OCI-LY3 (cell line): Measurements from ENCODE around the gene FCHSD2.

Experiments used
- H2AFZ ChIP-seq: fragments of 200-600, 300-600 bp; shearing (Covaris generic); 2 replicates; pipeline ENCODE4 v1.6.0; 2014; ENCODE audit warnings: antibody characterized with exemption, low read depth, low read length
- H3K27ac ChIP-seq: fragments of 200-600, 300-600 bp; sonication (generic); 2 replicates; pipeline ENCODE4 v1.5.1; 2014; ENCODE audit warnings: mild to moderate bottlenecking, low read length, moderate library complexity, mixed read lengths
- H3K27me3 ChIP-seq: fragments of 200-600, 300-600 bp; sonication (generic); 2 replicates; pipeline ENCODE4 v1.6.1; 2014; ENCODE audit warnings: low read depth, low read length, mixed read lengths
- H3K36me3 ChIP-seq: fragments of 200-600, 300-600 bp; sonication (generic); replicated peaks from 2 replicates; pipeline ENCODE3; 2014; ENCODE audit warnings: low read depth, low read length, mixed read lengths
- H3K4me1 ChIP-seq: fragments of 300-600, 200-600 bp; sonication (generic); 2 replicates; pipeline ENCODE4 v1.6.1; 2014; ENCODE audit warnings: low read length, mixed read lengths
- H3K4me2 ChIP-seq: fragments of 200-600, 300-600 bp; sonication (generic); 2 replicates; pipeline ENCODE4 v1.6.1; 2014; ENCODE audit warnings: low read length, mixed read lengths
- H3K4me3 ChIP-seq: fragments of 300-600, 200-600 bp; sonication (generic); 2 replicates; pipeline ENCODE4 v1.5.1; 2014; ENCODE audit warnings: antibody characterized with exemption, mild to moderate bottlenecking, low read length, moderate library complexity
- H3K79me2 ChIP-seq: fragments of 300-600, 200-600 bp; shearing (Covaris generic); 2 replicates; pipeline ENCODE4 v1.6.1; 2014; ENCODE audit warnings: mild to moderate bottlenecking, low read length, mixed read lengths
- H3K9ac ChIP-seq: fragments of 300-600, 200-600 bp; shearing (Covaris generic); 2 replicates; pipeline ENCODE4 v1.6.0; 2014; ENCODE audit warnings: mild to moderate bottlenecking, low read length, moderate library complexity
- H3K9me3 ChIP-seq: fragments of 200-600, 300-600 bp; shearing (Covaris generic); 2 replicates; pipeline ENCODE4 v1.6.1; 2014; ENCODE audit warnings: low read length, mixed read lengths; ENCODE audit not compliant: insufficient read depth
- H4K20me1 ChIP-seq: fragments of 200-600, 300-600 bp; sonication (generic); 2 replicates; pipeline ENCODE4 v1.6.1; 2016; ENCODE audit warnings: low read length, mixed read lengths; ENCODE audit not compliant: insufficient read depth
- CTCF ChIP-seq: fragments of 200-600, 300-600 bp; sonication (generic); IDR thresholded peaks from 2 replicates; pipeline ENCODE4 v1.5.1; 2014; ENCODE audit warnings: antibody characterized with exemption, low read length, low read depth
- EZH2phosphoT487 ChIP-seq: fragments of 200-600 bp; shearing (Covaris generic); IDR thresholded peaks from 2 replicates; pipeline ENCODE4 v1.6.1; 2018; ENCODE audit warnings: antibody characterized with exemption, mixed run types, low read depth

FCHSD2 gene

GRCh38 chr11:73142128-73142377, at the start of gene FCHSD2:
Gene FCHSD2, minus strand, starts transcription at chr11:73142318. Its CDS starts 441 bp downstream, at chr11:73141877.
- Histone ChIP-seq H3K4me1 (peaks cover 66% of the 10 kb centered on the region), H3K36me3 (peaks cover 43% of the 10 kb centered on the region), H3K4me3 (peak within 1 kb of the TSS; percentile 84), H3K27ac (peak within 1 kb of the TSS; percentile 98), H3K79me2 (peaks cover 92% of the 10 kb centered on the region), H3K27me3 (no peaks in the 10 kb centered on the region), H3K9me3 (no peaks in the 10 kb centered on the region), H2AFZ (no peak within 1 kb of the TSS), H4K20me1 (peaks cover 25% of the 10 kb centered on the region), H3K9ac (peak within 1 kb of the TSS; percentile 97), H3K4me2 (peak within 1 kb of the TSS; percentile 92)
- TF ChIP-seq EZH2phosphoT487 = no peak

- Histone ChIP-seq H3K9ac (no peak overlapping the region), H3K27me3 (no peaks in the 10 kb centered on the region), H3K79me2 (no peaks in the 10 kb centered on the region), H3K27ac (no peak overlapping the region), H2AFZ (no peak overlapping the region), H3K9me3 (no peaks in the 10 kb centered on the region), H3K36me3 (no peaks in the 10 kb centered on the region), H4K20me1 (no peaks in the 10 kb centered on the region), H3K4me3 (no peak overlapping the region), H3K4me2 (no peak overlapping the region), H3K4me1 (peaks cover 61% of the 10 kb centered on the region)
- TF ChIP-seq CTCF = no peak
- no peak for TF ChIP-seq EZH2phosphoT487
Measured at GRCh38 chr11:73191151-73191550, 49.0 kb upstream of the FCHSD2 start.

GRCh38 chr11:73190557-73190885, 48.4 kb upstream of the FCHSD2 start:
- no peak overlapping the region for H2AFZ ChIP-seq
- TF ChIP-seq EZH2phosphoT487 (no peak), CTCF (no peak)
- H3K9me3 ChIP-seq = no peaks in the 10 kb centered on the region
- H3K4me3 ChIP-seq = no peak overlapping the region
- no peaks in the 10 kb centered on the region for H3K27me3 ChIP-seq
- H3K9ac ChIP-seq = no peak overlapping the region
- no peak overlapping the region for H3K4me2 ChIP-seq
- H3K79me2 ChIP-seq = no peaks in the 10 kb centered on the region
- peaks cover 67% of the 10 kb centered on the region for H3K4me1 ChIP-seq
- no peaks in the 10 kb centered on the region for H4K20me1 ChIP-seq
- H3K36me3 ChIP-seq = no peaks in the 10 kb centered on the region
- H3K27ac ChIP-seq = no peak overlapping the region

GRCh38 chr11:73189723-73190556, 47.8 kb upstream of the FCHSD2 start:
- Histone ChIP-seq H3K36me3 (no peaks in the 10 kb centered on the region), H3K27me3 (no peaks in the 10 kb centered on the region), H3K9me3 (no peaks in the 10 kb centered on the region), H2AFZ (peak overlapping the region; percentile 48; the same call in 1 of the 2 replicates), H3K4me2 (peak overlapping the region; percentile 69), H3K79me2 (no peaks in the 10 kb centered on the region), H3K9ac (peak overlapping the region; percentile 80), H3K4me1 (peaks cover 72% of the 10 kb centered on the region), H3K27ac (peak overlapping the region; percentile 86), H3K4me3 (peak overlapping the region; percentile 32; the same call in 1 of the 2 replicates), H4K20me1 (no peaks in the 10 kb centered on the region)
- no peak for TF ChIP-seq CTCF
- TF ChIP-seq EZH2phosphoT487 = no peak
